AG10803 (cell line): ENCODE data around the gene BEND5.

Experiments
- DNase-seq: peaks from one replicate; pipeline ENCODE4 v3.0.0; 2010; ENCODE audit warnings: low read depth
- H3K4me3 ChIP-seq: 2 replicates; pipeline ENCODE4 v1.5.1; 2011; ENCODE audit warnings: mild to moderate bottlenecking, low read length, control low read depth
- TF ChIP-seq, protein P1 (sequence below): conservative IDR thresholded peaks from 2 replicates; pipeline ENCODE4 v1.5.1; 2011; ENCODE audit warnings: mild to moderate bottlenecking, low read length, control low read depth, inconsistent platforms

The BEND5 gene

DNA sequence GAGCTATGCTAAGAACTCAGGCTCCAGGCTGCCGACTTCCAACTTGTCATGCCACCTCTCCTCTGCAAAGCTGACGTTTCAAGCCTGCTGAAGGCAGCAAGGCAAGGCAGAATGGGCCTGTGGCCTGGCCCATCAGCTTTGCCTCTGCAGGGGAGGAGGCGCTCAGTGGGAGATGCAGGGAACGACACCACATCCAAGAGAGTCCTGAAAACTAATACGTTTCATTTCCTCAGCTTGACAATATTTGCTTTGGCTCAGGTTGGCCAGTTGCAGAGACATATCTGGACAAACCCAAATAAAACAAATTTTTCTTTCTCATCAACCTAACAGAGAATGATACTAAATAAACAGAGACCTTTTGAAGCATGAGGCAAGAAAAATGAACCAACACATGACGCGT, 35.3 kb downstream of the BEND5 start:
- TF ChIP-seq, protein P1, sequence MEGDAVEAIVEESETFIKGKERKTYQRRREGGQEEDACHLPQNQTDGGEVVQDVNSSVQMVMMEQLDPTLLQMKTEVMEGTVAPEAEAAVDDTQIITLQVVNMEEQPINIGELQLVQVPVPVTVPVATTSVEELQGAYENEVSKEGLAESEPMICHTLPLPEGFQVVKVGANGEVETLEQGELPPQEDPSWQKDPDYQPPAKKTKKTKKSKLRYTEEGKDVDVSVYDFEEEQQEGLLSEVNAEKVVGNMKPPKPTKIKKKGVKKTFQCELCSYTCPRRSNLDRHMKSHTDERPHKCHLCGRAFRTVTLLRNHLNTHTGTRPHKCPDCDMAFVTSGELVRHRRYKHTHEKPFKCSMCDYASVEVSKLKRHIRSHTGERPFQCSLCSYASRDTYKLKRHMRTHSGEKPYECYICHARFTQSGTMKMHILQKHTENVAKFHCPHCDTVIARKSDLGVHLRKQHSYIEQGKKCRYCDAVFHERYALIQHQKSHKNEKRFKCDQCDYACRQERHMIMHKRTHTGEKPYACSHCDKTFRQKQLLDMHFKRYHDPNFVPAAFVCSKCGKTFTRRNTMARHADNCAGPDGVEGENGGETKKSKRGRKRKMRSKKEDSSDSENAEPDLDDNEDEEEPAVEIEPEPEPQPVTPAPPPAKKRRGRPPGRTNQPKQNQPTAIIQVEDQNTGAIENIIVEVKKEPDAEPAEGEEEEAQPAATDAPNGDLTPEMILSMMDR = no peak
- no peak for DNase-seq
- no peak overlapping the region for H3K4me3 ChIP-seq

DNA sequence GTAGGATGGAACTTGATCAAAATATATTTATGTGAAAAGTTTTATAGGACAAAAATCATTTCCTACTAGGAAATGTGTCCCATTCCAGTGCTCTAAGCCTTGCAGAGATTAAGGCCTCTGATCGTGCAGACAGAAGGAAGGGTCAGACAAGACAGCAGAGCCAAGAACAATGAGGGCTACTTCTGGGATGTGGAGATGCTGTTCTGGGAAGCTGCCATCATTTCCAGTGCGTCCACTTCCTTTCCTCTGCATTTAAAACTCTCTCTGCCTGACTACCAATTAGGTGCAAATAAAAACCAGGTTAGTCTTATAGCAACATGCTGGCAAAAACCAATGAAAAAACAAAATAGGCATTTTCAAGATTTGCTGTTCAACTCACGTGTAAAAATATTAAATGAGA, 36.1 kb downstream of the BEND5 start:
- TF ChIP-seq, protein P1 = no peak
- no peak overlapping the region for H3K4me3 ChIP-seq
- DNase-seq = no peak

DNA sequence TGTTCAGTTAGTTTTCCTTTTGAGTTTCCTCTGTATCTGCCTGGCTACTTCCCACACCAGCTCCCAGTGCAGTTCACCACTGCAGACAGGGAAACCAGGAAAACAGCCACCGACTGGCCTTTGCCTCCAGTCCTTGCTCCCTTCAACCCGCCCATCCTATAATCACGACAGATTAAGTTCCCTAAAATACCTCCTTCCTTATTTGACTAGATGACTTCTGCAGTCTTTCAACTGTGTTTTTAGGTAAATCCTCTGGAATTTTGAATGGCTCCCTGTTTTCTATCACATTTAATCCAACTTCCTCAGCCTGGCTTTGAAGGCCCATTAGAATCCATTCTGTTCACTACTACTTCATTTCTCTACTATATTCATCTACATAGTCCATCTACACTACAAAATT, 37.6 kb downstream of the BEND5 start:
- no peak for DNase-seq
- TF ChIP-seq, protein P1 = no peak
- H3K4me3 ChIP-seq = no peak overlapping the region

DNA sequence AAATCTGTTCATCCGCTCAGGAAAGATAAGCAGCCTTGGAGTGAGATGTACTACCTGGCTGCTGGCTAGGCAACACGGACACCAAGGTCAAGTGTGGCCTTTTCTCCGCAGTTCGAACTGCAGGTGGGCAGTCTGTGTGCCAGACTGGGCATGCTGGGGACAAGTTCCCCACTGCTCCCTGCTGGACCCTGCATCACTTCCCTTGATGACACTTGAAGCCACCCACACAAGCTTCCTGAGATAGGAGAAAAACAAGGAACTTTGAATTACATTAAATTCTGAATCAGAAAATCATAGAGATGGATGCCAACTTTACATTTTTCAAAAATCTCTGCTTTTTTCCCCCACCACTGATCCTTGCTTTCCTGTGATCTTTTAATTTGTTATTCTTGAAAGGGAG, 38.3 kb downstream of the BEND5 start:
- TF ChIP-seq, protein P1 = no peak
- H3K4me3 ChIP-seq = no peak overlapping the region
- DNase-seq = no peak

DNA sequence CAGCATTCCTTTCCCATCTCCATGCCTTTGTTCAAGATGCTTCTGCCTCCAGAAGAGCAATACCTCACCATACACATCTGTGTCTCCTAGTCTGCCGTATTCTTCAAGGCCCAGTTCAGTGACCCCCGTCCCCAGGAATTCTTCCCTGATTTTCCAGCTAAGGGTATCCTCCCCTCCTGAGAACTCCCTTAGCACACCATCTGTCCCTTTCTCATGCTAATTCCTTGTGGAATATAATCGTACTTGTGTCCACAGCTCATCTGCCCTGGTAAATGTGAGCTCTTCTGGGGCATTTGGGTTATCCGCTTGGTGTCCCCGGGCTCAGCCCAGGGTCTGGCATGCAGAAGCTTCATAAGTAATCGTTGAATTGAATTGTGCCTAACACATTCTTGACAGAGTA, 40.9 kb downstream of the BEND5 start:
- H3K4me3 ChIP-seq = no peak overlapping the region
- no peak for DNase-seq
- TF ChIP-seq, protein P1 = no peak

DNA sequence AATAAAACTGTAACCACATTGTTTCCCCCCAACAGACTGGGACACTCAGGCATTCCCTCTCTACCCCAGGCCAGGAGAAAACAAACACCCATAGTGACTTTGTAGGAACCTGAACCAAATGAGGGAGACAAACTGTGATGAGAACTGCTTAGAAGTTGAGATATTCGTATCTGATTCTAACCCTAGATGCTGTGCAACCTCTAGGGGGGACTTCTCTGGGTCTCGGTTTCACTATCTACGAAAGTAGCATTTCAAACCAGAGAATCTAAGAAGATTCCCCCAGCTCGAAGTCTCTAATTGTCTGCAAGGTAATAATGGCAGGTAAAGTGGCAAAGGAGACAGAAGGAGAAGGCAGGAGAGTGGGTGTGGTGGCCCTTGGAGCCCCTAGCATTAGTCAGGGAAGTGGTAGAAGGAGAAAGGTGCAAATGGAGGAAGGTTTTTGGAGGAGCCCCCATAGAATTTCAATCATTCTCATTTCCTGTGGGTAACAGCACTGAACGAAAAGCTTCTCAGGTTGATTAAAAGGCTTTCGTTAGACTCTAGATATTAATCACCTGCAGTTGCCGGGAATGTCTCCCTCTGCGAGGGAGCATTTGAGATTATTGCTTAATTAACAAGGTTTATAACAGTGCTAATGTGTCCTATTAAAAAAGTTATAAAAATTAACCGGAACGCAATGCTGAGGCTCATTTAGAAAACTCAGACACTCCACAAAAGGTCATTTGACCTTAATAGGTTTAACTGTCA, 46.4 kb downstream of the BEND5 start:
- H3K4me3 ChIP-seq = no peak overlapping the region
- TF ChIP-seq, protein P1 = no peak
- DNase-seq = no peak

DNA sequence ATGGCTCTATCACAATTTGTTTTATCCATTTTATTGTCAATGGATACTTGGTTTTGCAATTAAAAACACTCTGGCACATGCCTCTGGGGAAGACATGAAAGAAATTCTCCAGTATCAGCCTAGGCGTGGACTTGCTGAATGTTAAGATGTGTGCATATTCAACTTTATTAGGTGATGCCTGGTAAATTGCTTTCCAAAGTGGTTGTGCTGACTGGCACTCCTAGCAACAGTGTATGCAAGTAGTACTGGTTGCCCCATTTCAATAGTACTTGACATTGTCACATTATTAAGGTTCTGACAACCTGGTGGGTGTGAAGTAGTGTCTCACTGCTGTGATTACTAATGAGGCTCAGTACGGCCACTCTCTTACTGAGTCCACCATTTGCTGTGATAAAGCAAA, 48.1 kb downstream of the BEND5 start:
- no peak overlapping the region for H3K4me3 ChIP-seq
- DNase-seq = no peak
- TF ChIP-seq, protein P1 = no peak
